Activated naive CD8-positive, alpha-beta T cell treated with anti-CD3 and anti-CD28 coated beads, Interleukin-2, amount 10 ng/mL, durations not matched to agents 7 days and 5 days (primary cell): Measurements from ENCODE around the gene PDS5A. TPM values are rescaled to one million over a fixed set of nuclear protein-coding genes. Genes with fewer than 3 reads are reported as not detected.
"Not testable (repeated sequence)": the region's sequence is repeated elsewhere in the genome, so short reads cannot be mapped to it uniquely, and the experiment has no call there.

Experiments used
- ATAC-seq: fragments of 150-1000 bp; cut with Tn5 transposase; one replicate; pipeline ENCODE4 v1.10.0; 2021; ENCODE audit warnings: low read depth, moderate library complexity
- POLR2A ChIA-PET: fragments of 350-600 bp; sonication (Branson Sonifier 250); formaldehyde crosslinking; loops from one replicate; lab custom pipeline; 2021; ENCODE audit warnings: antibody characterized with exemption; lab: Charles Lee
- DNase-seq: peaks from one replicate; pipeline ENCODE4 v3.0.0; 2021
- H3K27ac Mint-ChIP-seq: one replicate; pipeline ENCODE4 v1.8.0; 2022; ENCODE audit warnings: mild to moderate bottlenecking, mixed read lengths
- H3K27me3 Mint-ChIP-seq: one replicate; pipeline ENCODE4 v1.8.0; 2022; ENCODE audit warnings: mild to moderate bottlenecking, moderate library complexity, mixed read lengths
- H3K36me3 Mint-ChIP-seq: one replicate; pipeline ENCODE4 v1.8.0; 2021; ENCODE audit warnings: mild to moderate bottlenecking, mixed read lengths
- H3K4me1 Mint-ChIP-seq: one replicate; pipeline ENCODE4 v1.8.0; 2021; ENCODE audit warnings: mixed read lengths
- H3K4me3 Mint-ChIP-seq: one replicate; pipeline ENCODE4 v1.8.0; 2022; ENCODE audit warnings: mild to moderate bottlenecking, moderate library complexity, mixed read lengths
- H3K9me3 Mint-ChIP-seq: one replicate; pipeline ENCODE4 v1.8.0; 2021; ENCODE audit warnings: mixed read lengths
- total RNA-seq, 2 experiments: library from RNA; stranded (reverse); gene quantifications; one replicate each; pipeline ENCODE4 v1.2.3, GENCODE V29; 2021

The PDS5A gene
- total RNA-seq, 2 experiments from 2014 or later = 96.7 to 99.9 TPM

GRCh38 chr4:39910064-39910463, 67.6 kb downstream of the PDS5A start:
- ATAC-seq = no peak
- no peaks in the 10 kb centered on the region for H3K27me3 Mint-ChIP-seq

GRCh38 chr4:39908284-39908683, 69.4 kb downstream of the PDS5A start:
- ATAC-seq (no peak), DNase-seq (no peak)
- H3K9me3 Mint-ChIP-seq = no peaks in the 10 kb centered on the region
- no peak overlapping the region for H3K4me3 Mint-ChIP-seq
- peaks cover 15% of the 10 kb centered on the region for H3K36me3 Mint-ChIP-seq
- H3K27ac Mint-ChIP-seq = no peak overlapping the region
- H3K27me3 Mint-ChIP-seq = no peaks in the 10 kb centered on the region
- POLR2A ChIA-PET = no interaction called here
- H3K4me1 Mint-ChIP-seq = no peaks in the 10 kb centered on the region

More at GRCh38 chr4:39910064-39910463, 67.6 kb downstream of the PDS5A start:
- Mint-ChIP-seq H3K36me3 (peaks cover 15% of the 10 kb centered on the region), H3K9me3 (no peaks in the 10 kb centered on the region), H3K27ac (no peak overlapping the region), H3K4me3 (no peak overlapping the region), H3K4me1 (no peaks in the 10 kb centered on the region)
- POLR2A ChIA-PET = no interaction called here
- no peak for DNase-seq

DNA sequence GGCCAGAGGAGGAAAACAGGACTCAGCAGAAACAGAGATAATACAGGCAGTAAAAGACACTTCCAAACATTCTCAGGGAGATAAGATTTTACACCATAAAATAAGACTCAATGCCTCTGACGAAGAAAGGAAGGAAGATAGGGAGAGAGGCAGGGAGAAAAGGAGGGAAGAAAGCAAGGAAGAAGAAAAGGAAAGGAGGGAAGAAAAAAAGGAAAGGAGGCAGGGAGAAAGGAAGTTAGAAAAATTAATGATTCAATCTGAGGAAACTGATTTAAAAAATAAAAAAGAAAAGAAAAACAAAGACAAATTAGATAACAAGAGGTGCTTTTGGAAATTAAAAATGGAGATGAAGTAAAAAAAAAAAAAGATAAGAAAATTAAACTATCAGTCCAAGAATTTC, 72.1 kb downstream of the PDS5A start:
- Mint-ChIP-seq H3K36me3 (peaks cover 19% of the 10 kb centered on the region), H3K27ac (no peak overlapping the region)

DNA sequence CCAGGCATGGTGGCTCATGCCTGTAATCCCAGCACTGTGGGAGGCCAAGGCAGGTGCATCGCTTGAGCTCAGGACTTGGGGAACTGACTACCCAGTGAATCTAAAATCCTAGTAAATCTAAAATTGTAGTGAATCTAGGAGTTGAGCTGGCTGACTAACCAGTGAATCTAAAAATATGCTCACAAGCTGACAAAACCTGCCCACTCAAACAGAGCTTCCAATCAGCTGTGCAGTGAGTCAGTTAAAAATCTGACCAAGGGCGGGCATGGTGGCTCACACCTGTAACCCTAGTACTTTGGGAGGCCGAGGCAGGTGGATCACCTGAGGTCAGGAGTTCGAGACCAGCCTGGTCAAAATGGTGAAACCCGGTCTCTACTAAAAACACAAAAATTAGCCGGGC, 72.7 kb downstream of the PDS5A start:
- H3K27ac Mint-ChIP-seq, ATAC-seq, DNase-seq, POLR2A ChIA-PET, H3K4me1 Mint-ChIP-seq, H3K27me3 Mint-ChIP-seq, H3K4me3 Mint-ChIP-seq, H3K9me3 Mint-ChIP-seq: not testable (repeated sequence)
- peaks cover 21% of the 10 kb centered on the region for H3K36me3 Mint-ChIP-seq

More for the DNA sequence above, 72.1 kb downstream of the PDS5A start:
- no peaks in the 10 kb centered on the region for H3K4me1 Mint-ChIP-seq
- POLR2A ChIA-PET = no interaction called here
- no peaks in the 10 kb centered on the region for H3K9me3 Mint-ChIP-seq
- DNase-seq = no peak
- no peak overlapping the region for H3K4me3 Mint-ChIP-seq
- H3K27me3 Mint-ChIP-seq = no peaks in the 10 kb centered on the region
- no peak for ATAC-seq

GRCh38 chr4:39900966-39901365, 76.7 kb downstream of the PDS5A start:
- ATAC-seq = no peak
- Mint-ChIP-seq H3K27me3 (no peaks in the 10 kb centered on the region), H3K36me3 (peaks cover 26% of the 10 kb centered on the region), H3K4me1 (no peaks in the 10 kb centered on the region), H3K9me3 (no peaks in the 10 kb centered on the region), H3K27ac (no peak overlapping the region), H3K4me3 (no peak overlapping the region)
- DNase-seq = no peak
- POLR2A ChIA-PET = no interaction called here

GRCh38 chr4:39899291-39899690, 78.4 kb downstream of the PDS5A start:
- Mint-ChIP-seq H3K27me3 (no peaks in the 10 kb centered on the region), H3K36me3 (peaks cover 28% of the 10 kb centered on the region), H3K27ac (no peak overlapping the region), H3K4me1 (no peaks in the 10 kb centered on the region), H3K9me3 (no peaks in the 10 kb centered on the region), H3K4me3 (no peak overlapping the region)
- ATAC-seq = no peak
- DNase-seq = no peak
- POLR2A ChIA-PET = no interaction called here

GRCh38 chr4:39898015-39898414, 79.7 kb downstream of the PDS5A start:
- Mint-ChIP-seq H3K9me3 (no peaks in the 10 kb centered on the region), H3K4me3 (no peak overlapping the region), H3K27me3 (no peaks in the 10 kb centered on the region), H3K27ac (no peak overlapping the region), H3K36me3 (peaks cover 29% of the 10 kb centered on the region), H3K4me1 (no peaks in the 10 kb centered on the region)
- no peak for DNase-seq
- POLR2A ChIA-PET = interaction anchor here (0.6 kb wide), 1 partner anchor 8 kb away, joined by 3 read pairs; no protein-coding TSS in a partner anchor
- no peak for ATAC-seq

GRCh38 chr4:39893693-39894072, 84.0 kb downstream of the PDS5A start:
- ATAC-seq = no peak

GRCh38 chr4:39892988-39893692, 84.6 kb downstream of the PDS5A start:
- H3K27me3 Mint-ChIP-seq = no peaks in the 10 kb centered on the region
- H3K4me3 Mint-ChIP-seq = no peak overlapping the region
- POLR2A ChIA-PET = no interaction called here
- ATAC-seq (no peak), DNase-seq (no peak)
- H3K36me3 Mint-ChIP-seq = peaks cover 35% of the 10 kb centered on the region
- H3K27ac Mint-ChIP-seq = no peak overlapping the region
- no peaks in the 10 kb centered on the region for H3K4me1 Mint-ChIP-seq
- H3K9me3 Mint-ChIP-seq = no peaks in the 10 kb centered on the region

More at GRCh38 chr4:39893693-39894072, 84.0 kb downstream of the PDS5A start:
- Mint-ChIP-seq H3K4me3 (no peak overlapping the region), H3K36me3 (peaks cover 30% of the 10 kb centered on the region), H3K27ac (no peak overlapping the region), H3K27me3 (no peaks in the 10 kb centered on the region), H3K9me3 (no peaks in the 10 kb centered on the region), H3K4me1 (no peaks in the 10 kb centered on the region)
- POLR2A ChIA-PET = no interaction called here
- no peak for DNase-seq

GRCh38 chr4:39889226-39889625, 88.5 kb downstream of the PDS5A start:
- no peak overlapping the region for H3K4me3 Mint-ChIP-seq
- ATAC-seq = no peak
- peaks cover 42% of the 10 kb centered on the region for H3K36me3 Mint-ChIP-seq
- no peaks in the 10 kb centered on the region for H3K27me3 Mint-ChIP-seq
- no peak for DNase-seq
- no peaks in the 10 kb centered on the region for H3K9me3 Mint-ChIP-seq
- H3K27ac Mint-ChIP-seq = no peak overlapping the region
- POLR2A ChIA-PET = no interaction called here
- no peaks in the 10 kb centered on the region for H3K4me1 Mint-ChIP-seq

GRCh38 chr4:39888541-39888940, 89.2 kb downstream of the PDS5A start:
- ATAC-seq (no peak), DNase-seq (no peak)
- no peak overlapping the region for H3K4me3 Mint-ChIP-seq
- H3K27me3 Mint-ChIP-seq = no peaks in the 10 kb centered on the region
- peaks cover 40% of the 10 kb centered on the region for H3K36me3 Mint-ChIP-seq
- no peaks in the 10 kb centered on the region for H3K4me1 Mint-ChIP-seq
- POLR2A ChIA-PET = interaction anchor here (0.6 kb wide), 1 partner anchor 18 kb away, joined by 3 read pairs; no protein-coding TSS in a partner anchor
- no peaks in the 10 kb centered on the region for H3K9me3 Mint-ChIP-seq
- H3K27ac Mint-ChIP-seq = no peak overlapping the region

DNA sequence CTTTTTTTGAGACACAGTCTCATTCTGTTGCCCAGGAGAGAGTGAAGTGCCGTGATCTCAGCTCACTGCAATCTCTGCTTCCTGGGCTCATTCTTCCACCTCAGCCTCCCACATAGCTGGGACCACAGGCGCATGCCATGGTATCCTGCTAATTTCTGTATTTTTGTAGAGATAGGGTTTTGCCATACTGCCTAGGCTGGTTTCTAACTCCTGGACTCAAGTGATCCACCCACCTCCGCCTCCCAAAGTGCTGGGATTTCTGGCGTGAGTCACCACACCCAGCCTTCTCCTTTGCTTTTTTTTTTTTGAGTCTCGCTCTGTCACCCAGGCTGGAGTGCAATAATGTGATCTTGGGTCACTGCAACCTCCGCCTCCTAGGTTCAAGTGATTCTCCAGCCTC, 94.1 kb downstream of the PDS5A start:
- ATAC-seq = no peak
- Mint-ChIP-seq H3K27me3 (no peaks in the 10 kb centered on the region), H3K9me3 (no peaks in the 10 kb centered on the region), H3K27ac (no peak overlapping the region), H3K4me1 (peaks cover 13% of the 10 kb centered on the region), H3K4me3 (no peak overlapping the region), H3K36me3 (peaks cover 49% of the 10 kb centered on the region)
- POLR2A ChIA-PET = no interaction called here
- no peak for DNase-seq

DNA sequence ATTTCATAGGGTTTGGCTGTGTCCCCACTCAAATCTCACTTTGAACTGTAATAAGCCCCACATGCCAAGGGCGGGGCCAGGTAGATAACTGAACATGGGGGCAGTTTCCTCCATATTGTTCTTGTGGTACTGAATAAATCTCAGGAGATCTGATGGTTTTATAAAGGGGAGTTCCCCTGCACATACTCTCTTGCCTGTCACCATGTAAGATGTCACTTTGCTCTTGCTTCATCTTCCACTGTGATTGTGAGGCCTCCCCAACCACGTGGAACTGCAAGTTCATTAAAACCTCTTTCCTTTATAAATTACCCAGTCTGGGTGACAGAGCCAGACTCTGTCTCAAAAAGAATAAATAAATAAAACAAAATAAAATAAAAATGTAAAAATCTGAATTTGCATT, 95.9 kb downstream of the PDS5A start:
- POLR2A ChIA-PET = no interaction called here
- no peak overlapping the region for H3K27ac Mint-ChIP-seq

GRCh38 chr4:39877971-39878370, 99.7 kb downstream of the PDS5A start:
- POLR2A ChIA-PET = no interaction called here
- no peak overlapping the region for H3K27ac Mint-ChIP-seq
- H3K36me3 Mint-ChIP-seq = peaks cover 34% of the 10 kb centered on the region
- no peak overlapping the region for H3K4me3 Mint-ChIP-seq
- ATAC-seq = no peak
- peaks cover 32% of the 10 kb centered on the region for H3K4me1 Mint-ChIP-seq
- no peaks in the 10 kb centered on the region for H3K27me3 Mint-ChIP-seq
- DNase-seq = no peak
- H3K9me3 Mint-ChIP-seq = no peaks in the 10 kb centered on the region

More for the DNA sequence above, 95.9 kb downstream of the PDS5A start:
- no peak for DNase-seq
- no peak for ATAC-seq
- no peaks in the 10 kb centered on the region for H3K9me3 Mint-ChIP-seq
- no peaks in the 10 kb centered on the region for H3K27me3 Mint-ChIP-seq
- H3K36me3 Mint-ChIP-seq = peaks cover 40% of the 10 kb centered on the region
- peaks cover 13% of the 10 kb centered on the region for H3K4me1 Mint-ChIP-seq
- H3K4me3 Mint-ChIP-seq = no peak overlapping the region
